GM18873 (cell line): ENCODE measurements around the gene MRPS16.

Source experiments
- ATAC-seq: cut with Tn5 transposase; IDR thresholded peaks from one replicate; pipeline ENCODE4 v1.9.1; 2021; ENCODE audit warnings: mild to moderate bottlenecking, moderate library complexity, moderate number of reproducible peaks; ENCODE audit not compliant: unreplicated experiment, low FRiP score

MRPS16 gene

GRCh38 chr10:73244866-73245477 lies 7.5 kb downstream of the MRPS16 start:
- ATAC-seq: no peak

DNA sequence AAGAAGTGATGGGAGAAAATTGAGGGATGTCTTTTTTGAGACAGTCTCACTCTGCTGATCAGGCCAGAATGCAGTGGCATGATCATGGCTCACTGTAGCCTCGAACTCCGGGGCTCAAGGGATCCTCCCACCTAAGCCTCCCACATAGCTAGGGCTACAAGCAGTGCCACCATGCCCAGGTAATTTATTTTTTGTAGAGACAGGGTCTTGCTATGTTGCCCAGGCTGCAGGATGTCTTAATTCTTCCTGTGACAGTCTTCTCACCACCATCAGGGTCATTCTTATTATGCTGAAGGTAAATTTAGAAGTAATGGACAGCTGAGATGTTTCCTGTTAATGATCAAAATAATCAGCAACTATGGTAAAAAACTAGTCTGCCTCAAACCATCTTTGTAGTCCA lies 12.5 kb downstream of the MRPS16 start:
- no peak for ATAC-seq

- ATAC-seq: no peak
Observed at GRCh38 chr10:73238990-73239566, 13.4 kb downstream of the MRPS16 start.

- ATAC-seq: no peak
Observed at GRCh38 chr10:73234695-73235094, 17.7 kb downstream of the MRPS16 start.

GRCh38 chr10:73233883-73234282 lies 18.6 kb downstream of the MRPS16 start:
- no peak for ATAC-seq

DNA sequence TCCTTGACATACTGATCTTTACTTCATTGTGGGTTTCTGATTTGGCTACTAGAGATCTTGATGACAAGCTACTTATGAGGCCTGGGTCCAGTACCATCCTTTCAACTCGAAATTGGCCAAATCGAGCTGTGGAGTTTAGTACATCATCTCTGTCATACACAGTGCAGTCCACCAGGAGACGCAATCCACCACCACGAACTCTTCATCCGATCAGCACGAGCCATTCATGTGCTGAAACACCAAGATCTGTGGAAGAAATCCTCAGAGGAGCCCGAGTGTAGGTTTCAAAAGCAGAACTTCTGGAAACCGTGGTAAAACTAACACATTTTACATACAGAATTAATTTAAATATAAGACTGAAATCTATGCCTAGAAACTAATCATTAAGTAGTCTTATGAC lies 19.6 kb downstream of the MRPS16 start:
- ATAC-seq: no peak

DNA sequence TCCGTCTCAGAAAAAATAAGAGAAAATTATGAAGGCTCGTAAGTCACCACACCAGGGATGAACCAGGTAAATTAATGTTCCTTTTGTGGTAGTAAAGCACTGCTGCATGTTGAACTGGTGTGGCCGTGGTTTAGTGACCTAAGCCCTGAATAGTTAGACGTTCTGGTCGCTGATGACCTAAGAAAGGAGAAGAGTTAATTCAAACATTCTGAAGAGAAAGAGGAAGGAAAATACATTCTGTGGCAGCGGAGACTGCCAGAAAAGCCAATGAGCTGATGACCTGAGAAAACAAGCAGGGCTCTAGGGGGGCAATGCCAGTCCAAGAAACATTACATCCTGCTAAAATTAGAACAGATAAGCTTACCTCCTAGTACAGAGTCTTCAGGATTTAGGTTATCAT lies 22.9 kb downstream of the MRPS16 start:
- ATAC-seq: no peak

DNA sequence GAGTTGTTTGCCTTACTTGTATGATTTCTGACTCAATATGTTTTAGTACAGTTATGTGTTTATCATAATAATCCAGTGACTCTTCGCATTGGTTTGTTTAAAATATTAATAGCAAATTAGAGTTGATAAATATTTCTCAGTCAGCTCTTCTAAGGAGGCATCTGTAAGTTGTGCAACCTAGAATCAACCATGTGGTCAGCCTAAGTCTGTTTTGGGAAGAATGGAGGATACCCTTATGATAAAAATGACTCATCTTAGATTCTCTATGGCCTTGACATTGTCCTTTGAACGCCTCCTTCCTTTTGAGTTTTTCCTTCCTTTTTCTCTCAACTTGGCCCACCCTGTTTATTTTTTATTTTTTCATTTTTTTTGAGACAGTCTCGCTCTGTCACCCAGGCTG lies 24.2 kb downstream of the MRPS16 start:
- ATAC-seq: no peak

DNA sequence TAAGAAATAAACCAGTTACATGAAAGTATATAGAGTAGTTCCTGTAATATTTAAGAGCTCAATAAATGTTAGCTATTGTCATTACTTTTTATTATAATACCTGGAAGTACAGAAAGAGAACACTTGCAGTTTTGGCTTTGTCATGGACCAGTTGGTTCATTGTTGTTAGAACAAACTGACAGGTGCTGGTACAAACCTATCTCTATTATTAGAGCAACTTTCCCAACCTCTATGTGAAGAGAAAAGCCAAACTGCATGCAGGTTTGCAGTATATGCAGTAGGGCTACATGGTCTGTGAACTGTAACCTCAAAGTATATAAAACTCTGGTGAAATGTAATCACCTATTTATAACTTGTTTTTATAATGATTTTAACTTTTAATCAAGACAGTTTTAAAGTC lies 25.8 kb downstream of the MRPS16 start:
- no peak for ATAC-seq

- ATAC-seq: no peak
Observed at GRCh38 chr10:73225518-73225917, 26.9 kb downstream of the MRPS16 start.

DNA sequence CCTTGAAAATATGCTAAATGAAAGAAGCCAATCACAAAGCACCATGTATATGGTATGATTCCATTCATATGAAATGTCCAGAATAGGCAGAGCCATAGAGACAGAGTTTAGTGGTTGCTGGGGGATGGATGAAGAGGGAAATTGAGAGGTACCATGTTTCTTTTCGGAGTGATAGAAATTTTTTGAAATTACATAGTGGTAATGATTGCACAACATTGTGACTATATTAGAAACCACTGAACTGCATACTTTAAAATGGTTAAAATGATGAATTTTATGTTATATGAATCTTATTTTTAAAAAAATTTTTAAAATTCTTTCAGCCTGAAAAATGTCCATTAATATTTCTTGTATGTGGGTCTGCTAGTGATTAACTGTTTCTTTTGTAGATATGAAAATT lies 31.5 kb downstream of the MRPS16 start:
- ATAC-seq: no peak

- no peak for ATAC-seq
Observed at GRCh38 chr10:73219384-73219783, 33.1 kb downstream of the MRPS16 start.

GRCh38 chr10:73218431-73219191 lies 33.8 kb downstream of the MRPS16 start:
- no peak for ATAC-seq

DNA sequence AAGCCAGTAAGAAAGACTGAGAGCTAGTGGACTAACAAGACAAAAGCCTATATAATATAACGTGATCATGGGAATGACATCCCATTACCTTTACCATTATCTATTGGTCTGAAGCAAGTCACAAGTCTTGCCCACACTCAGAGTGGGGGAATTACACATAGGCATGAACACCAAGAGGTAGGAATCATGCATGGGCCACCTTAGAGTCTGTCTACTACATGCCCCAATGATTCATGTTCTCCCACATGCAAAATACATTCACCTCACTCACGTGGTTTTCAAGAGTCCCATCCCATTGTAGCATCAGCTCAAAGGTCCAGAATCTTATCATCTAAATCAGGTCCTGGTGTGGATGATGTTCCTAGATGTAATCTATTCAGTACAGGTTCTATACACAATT lies 34.8 kb downstream of the MRPS16 start:
- no peak for ATAC-seq

- no peak for ATAC-seq
Observed at GRCh38 chr10:73215749-73216148, 36.7 kb downstream of the MRPS16 start.

- no peak for ATAC-seq
Observed at GRCh38 chr10:73211106-73211811, 41.2 kb downstream of the MRPS16 start.

- ATAC-seq: no peak
Observed at GRCh38 chr10:73210395-73211105, 41.9 kb downstream of the MRPS16 start.

DNA sequence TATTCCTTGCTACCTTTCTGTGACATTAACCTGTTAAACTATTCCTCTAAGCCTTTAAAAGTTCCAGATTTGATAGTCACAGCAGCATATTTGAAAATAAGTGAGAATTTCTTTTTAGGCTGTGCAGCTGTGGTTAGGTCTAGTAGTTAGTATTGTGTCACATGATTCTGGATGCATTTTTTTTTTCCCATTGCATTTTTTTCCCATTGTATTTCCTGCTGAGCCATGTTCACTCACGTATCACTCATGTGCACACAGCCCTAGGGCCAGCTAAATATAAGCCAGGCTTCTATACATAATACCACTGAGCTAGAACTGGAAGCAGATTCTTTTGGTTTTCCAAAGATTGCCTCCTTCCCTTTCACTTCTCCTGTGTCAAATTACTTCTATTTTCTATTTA lies 42.7 kb downstream of the MRPS16 start:
- ATAC-seq: no peak

- ATAC-seq: no peak
Observed at GRCh38 chr10:73207883-73208282, 44.6 kb downstream of the MRPS16 start.

GRCh38 chr10:73206385-73206784 lies 46.1 kb downstream of the MRPS16 start:
- no peak for ATAC-seq

GRCh38 chr10:73205890-73206289 lies 46.6 kb downstream of the MRPS16 start:
- ATAC-seq: no peak
